BJ (cell line): Measurements from ENCODE around the gene BTBD2. TPM values are rescaled to one million over a fixed set of nuclear protein-coding genes. Genes with fewer than 3 reads are reported as not detected.

Experiments used
- CTCF ChIA-PET: fragments of 350-600 bp; formaldehyde crosslinking; extraction: SDS; loops from one replicate; lab custom pipeline; 2021; ENCODE audit warnings: antibody characterized with exemption, inconsistent platforms; lab: Yijun Ruan, JAX
- POLR2A ChIA-PET: fragments of 300-600 bp; sonication (Branson Sonifier 250); formaldehyde crosslinking; extraction: SDS; loops from one replicate; lab custom pipeline; 2021; ENCODE audit warnings: antibody characterized with exemption; lab: Charles Lee
- DNase-seq: peaks from one replicate; pipeline ENCODE4 v3.0.0-alpha.2; 2011; ENCODE audit warnings: low read depth
- H3K27me3 ChIP-seq: 2 replicates; pipeline ENCODE4 v1.6.0; 2011; ENCODE audit warnings: low read length; ENCODE audit not compliant: control insufficient read depth, insufficient read depth
- H3K36me3 ChIP-seq: 2 replicates; pipeline ENCODE4 v1.5.1; 2011; ENCODE audit warnings: low read length; ENCODE audit not compliant: control insufficient read depth, insufficient read depth
- H3K4me3 ChIP-seq: 2 replicates; pipeline ENCODE4 v1.5.1; 2011; ENCODE audit warnings: low read depth, mild to moderate bottlenecking, control low read depth, low read length
- CTCF ChIP-seq: IDR thresholded peaks from 2 replicates; pipeline ENCODE4 v1.5.1; 2011; ENCODE audit warnings: low read depth, mild to moderate bottlenecking, control low read depth, inconsistent platforms, low read length, moderate library complexity; ENCODE audit not compliant: insufficient read depth
- polyA plus RNA-seq: library from polyadenylated mRNA; depleted of rRNA; stranded (reverse); fragments of >200 nt; gene quantifications from 2 replicates; pipeline ENCODE4 v1.2.3, GENCODE V29; 2011; rRNA removed
- small RNA-seq: library from RNA; depleted of rRNA; stranded (forward); fragments of <200 nt; gene quantifications from one replicate; pipeline ENCODE3, GENCODE V24; 2012; ENCODE audit warnings: low replicate concordance, low read depth; ENCODE audit not compliant: insufficient read length

BTBD2 gene
- polyA plus RNA-seq, 1 experiment, result 39.3 TPM

DNA sequence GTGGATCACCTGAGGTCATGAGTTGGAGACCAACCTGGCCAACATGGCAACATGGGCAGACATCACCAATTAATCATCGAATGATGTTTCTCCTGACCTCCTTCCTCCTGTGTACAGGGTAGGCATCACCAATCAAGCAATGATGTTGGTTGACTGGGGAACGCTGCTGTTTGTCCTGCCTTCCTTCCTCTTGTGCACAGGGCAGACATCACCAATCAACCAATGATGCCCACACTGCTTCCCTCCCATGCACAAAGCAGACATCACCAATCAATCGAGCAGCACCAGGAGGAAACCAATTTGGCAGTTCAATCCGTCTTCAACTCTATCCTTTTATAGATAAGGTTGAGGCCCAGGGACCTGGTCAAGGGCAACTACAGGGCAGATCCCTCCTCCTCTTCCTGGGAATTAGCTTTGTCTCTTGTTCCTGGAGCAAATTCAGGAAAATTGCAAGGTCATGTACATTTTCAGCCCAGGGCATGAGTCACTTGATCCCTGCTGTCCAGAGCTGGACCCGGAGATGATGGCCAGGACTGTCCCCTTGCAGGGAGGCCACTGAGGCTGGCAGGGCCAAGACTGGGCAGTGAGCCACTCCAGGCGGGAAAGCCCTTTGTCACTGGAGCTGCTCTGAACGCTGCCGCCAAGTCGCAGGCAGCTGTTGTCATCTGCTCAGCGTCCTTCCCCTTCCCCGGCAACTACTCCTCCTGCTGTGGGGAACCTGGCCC, 79.9 kb downstream of the BTBD2 start:
- POLR2A ChIA-PET, result no interaction called here
- no peak for DNase-seq
- no peaks in the 10 kb centered on the region for H3K36me3 ChIP-seq
- CTCF ChIA-PET, result interaction anchor here (1.2 to 1.6 kb wide), 2 partner anchors 7 to 12 kb away, joined by 3 to 6 read pairs; no protein-coding TSS in a partner anchor
- no peak for TF ChIP-seq CTCF
- no peaks in the 10 kb centered on the region for H3K27me3 ChIP-seq
- no peak overlapping the region for H3K4me3 ChIP-seq

Small RNAs within 50 kb of the gene (small RNA-seq; reads per million reads assigned to genes)
- gene AC007136.1, result not detected

Other genes starting within 250 kb of the BTBD2 start
- 2.7 and 4.6 TPM in 2 replicates for gene ATP8B3, start 203.4 kb downstream of the BTBD2 start, polyA plus RNA-seq
- 4.6 and 11.0 TPM in 2 replicates for gene REXO1, start 167.2 kb downstream of the BTBD2 start, polyA plus RNA-seq
- 3.7 and 5.7 TPM in 2 replicates for gene KLF16, start 152.1 kb downstream of the BTBD2 start, polyA plus RNA-seq
- gene ABHD17A, start 130.2 kb downstream of the BTBD2 start, polyA plus RNA-seq, result 34.3 and 48.8 TPM in 2 replicates
- 0.56 and 0.64 TPM in 2 replicates for gene ADAT3, start 110.3 kb downstream of the BTBD2 start, polyA plus RNA-seq
- gene SCAMP4, start 110.3 kb downstream of the BTBD2 start, polyA plus RNA-seq, result 6.2 and 13.2 TPM in 2 replicates
- gene CSNK1G2, start 74.5 kb downstream of the BTBD2 start, polyA plus RNA-seq, result 26.1 and 48.1 TPM in 2 replicates
- 71.9 and 108 TPM in 2 replicates for gene MKNK2, start 35.5 kb upstream of the BTBD2 start, polyA plus RNA-seq
- gene MOB3A, start 80.6 kb upstream of the BTBD2 start, polyA plus RNA-seq, result 34.5 and 50.5 TPM in 2 replicates
- 0.76 and 1.3 TPM in 2 replicates for gene IZUMO4, start 81.2 kb upstream of the BTBD2 start, polyA plus RNA-seq
- 65.9 and 122 TPM in 2 replicates for gene AP3D1, start 135.9 kb upstream of the BTBD2 start, polyA plus RNA-seq
- gene DOT1L, start 148.2 kb upstream of the BTBD2 start, polyA plus RNA-seq, result 3.3 and 4.2 TPM in 2 replicates
- 46.2 and 65.8 TPM in 2 replicates for gene PLEKHJ1, start 220.6 kb upstream of the BTBD2 start, polyA plus RNA-seq
- gene SF3A2, start 221.1 kb upstream of the BTBD2 start, polyA plus RNA-seq, result 8.9 and 12.2 TPM in 2 replicates
- gene AMH, start 233.6 kb upstream of the BTBD2 start, polyA plus RNA-seq, result 0.59 and 0.66 TPM in 2 replicates
- gene JSRP1, start 240.7 kb upstream of the BTBD2 start, polyA plus RNA-seq, result not detected in 2 replicates